GM18867 (cell line): ENCODE results near the gene CRACDL.

Experiments
- ATAC-seq: cut with Tn5 transposase; IDR thresholded peaks from one replicate; pipeline ENCODE4 v1.9.1; 2021; ENCODE audit warnings: mild to moderate bottlenecking, moderate library complexity; ENCODE audit not compliant: unreplicated experiment

The CRACDL gene

DNA sequence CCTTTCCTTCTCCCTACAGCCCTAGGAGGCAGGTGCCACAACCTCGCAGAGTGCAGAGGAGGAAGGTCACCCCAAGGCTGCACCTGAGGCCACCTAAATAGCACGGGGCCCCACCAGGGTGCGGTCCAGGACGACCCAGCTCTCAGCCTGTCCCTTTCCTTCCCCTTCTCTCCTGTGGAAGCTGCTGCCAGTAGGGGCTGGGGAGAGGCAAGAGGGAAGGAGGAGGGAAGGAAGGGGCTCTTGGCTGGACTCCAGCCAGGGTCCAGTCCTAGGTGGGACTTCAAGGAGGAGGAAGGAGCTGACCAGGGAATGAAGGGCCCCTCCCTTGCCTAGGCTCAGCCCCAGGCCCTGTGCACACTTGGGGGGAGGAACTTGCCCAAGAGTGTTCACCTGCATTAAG, 11.1 kb downstream of the CRACDL start:
- no peak for ATAC-seq

- ATAC-seq: no peak
These were observed 11.8 kb downstream of the CRACDL start for GRCh38 chr2:98924038-98924830.

- ATAC-seq: no peak
These were observed 12.6 kb downstream of the CRACDL start for GRCh38 chr2:98923244-98923940.

DNA sequence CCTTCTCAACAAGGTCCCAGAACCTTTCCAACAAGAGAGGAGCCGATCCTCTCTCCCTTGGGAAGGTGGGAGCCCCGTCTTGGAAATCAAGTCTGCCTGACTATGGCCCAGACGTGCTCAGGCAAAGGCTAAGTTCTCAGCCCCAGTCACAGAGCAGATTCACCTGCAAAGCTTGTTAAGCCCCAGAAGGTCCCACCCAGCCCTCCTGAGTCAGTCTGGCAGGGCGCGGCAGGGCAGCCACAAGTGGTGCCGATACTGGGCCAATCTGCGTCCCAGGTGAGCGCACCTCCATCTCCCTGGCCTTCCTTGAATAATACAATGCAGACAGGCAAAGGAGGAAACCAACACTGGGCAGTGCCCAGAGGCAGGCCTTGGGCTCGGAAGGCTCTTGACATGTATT, 15.0 kb downstream of the CRACDL start:
- ATAC-seq: no peak

GRCh38 chr2:98917031-98917471, 19.0 kb downstream of the CRACDL start:
- ATAC-seq: no peak

GRCh38 chr2:98915751-98916358, 20.2 kb downstream of the CRACDL start:
- no peak for ATAC-seq

DNA sequence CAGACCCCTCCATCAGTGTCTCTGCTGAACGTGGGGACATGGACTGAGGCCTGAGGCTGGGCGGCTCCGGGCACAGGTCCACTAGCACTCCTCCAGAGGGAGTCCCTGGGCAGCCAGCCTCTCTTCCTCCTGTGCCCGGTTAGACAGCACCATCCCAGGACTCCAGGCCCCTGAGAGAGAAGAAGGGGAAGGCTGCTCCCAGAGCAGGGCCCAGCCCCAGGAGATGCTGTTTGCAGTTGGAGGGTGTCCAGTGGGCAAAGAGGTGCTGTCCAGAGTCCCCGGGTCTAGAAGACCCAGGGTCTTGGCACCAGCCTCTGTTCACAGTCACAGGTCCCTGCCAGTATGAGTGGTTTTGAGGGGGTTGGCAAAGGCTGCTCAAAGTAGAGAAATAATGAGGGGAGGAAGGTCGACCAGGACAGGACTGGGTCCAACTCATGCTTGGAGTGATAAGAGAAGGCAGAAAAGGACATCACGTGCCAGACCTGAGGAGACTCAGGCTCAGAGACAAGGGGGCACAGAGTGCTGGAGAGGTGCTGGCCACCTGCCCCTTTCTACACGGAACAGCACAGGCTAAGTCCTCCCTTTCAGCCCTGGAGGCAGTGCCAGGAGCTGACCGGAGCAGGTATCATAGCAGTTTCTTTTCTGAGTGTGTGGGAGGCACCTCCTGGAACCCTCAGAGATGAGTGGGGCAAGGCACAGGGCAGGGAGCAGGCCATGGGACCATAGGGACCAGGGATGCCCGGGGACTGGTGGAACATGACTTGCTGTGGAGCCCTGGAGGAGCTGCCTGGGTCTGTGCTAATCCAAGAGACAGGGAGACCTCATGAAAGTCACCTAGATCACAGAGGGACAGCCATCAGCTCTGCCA, 21.1 kb downstream of the CRACDL start:
- no peak for ATAC-seq

- ATAC-seq: no peak
These were observed 21.9 kb downstream of the CRACDL start for GRCh38 chr2:98913916-98914712.

- ATAC-seq: no peak
These were observed 22.8 kb downstream of the CRACDL start for GRCh38 chr2:98912957-98913915.

- ATAC-seq: no peak
These were observed 23.7 kb downstream of the CRACDL start for GRCh38 chr2:98912221-98912851.

DNA sequence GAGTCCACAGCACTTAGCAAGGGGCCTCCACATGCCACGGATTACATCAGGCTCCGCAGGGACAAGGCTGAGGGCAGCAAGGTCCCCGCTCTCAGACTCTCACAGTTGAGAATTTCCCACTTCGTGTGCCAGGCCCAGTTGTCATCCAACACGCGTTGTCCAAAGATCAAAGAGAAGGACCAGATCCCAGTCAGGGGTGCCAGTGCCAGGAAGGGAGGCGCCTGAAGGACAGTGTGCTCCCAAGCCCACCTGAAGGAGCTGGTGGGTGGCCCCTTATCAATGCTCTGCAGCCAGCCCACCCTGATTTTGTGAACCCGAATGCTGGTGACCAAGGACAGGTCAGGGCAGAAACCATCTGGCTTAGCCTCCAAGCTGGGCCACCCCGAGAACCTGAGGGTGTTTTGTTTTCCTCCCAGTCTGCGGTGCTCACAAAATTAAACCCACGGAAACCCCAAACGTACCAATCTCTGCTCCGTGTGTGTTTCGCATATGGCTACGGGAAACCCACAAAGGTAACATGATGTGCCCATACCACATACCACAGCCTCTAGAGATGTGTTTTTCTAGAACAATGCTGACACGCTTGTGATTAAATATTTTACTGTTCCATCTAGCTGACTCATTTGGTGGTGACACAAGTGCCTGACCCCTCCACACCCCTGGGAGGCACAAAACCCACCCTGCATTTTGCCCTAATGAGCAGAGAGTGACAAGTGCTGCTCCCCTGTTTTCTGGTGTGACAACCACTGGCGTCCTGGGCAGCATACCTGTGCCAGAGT, 24.5 kb downstream of the CRACDL start:
- ATAC-seq: no peak

DNA sequence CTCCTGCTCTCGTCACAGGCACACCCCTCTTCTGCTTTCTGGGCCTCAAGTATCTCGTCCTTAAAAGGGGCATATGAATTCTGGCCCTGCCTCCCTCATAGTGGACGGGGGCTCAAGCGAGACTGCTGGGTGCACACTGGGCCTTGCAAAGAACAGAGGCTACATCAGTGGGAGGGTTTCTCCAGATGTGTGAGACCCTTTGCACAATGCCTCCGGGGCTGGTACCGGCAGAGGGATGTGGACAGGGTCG, 25.0 kb downstream of the CRACDL start:
- ATAC-seq: no peak

DNA sequence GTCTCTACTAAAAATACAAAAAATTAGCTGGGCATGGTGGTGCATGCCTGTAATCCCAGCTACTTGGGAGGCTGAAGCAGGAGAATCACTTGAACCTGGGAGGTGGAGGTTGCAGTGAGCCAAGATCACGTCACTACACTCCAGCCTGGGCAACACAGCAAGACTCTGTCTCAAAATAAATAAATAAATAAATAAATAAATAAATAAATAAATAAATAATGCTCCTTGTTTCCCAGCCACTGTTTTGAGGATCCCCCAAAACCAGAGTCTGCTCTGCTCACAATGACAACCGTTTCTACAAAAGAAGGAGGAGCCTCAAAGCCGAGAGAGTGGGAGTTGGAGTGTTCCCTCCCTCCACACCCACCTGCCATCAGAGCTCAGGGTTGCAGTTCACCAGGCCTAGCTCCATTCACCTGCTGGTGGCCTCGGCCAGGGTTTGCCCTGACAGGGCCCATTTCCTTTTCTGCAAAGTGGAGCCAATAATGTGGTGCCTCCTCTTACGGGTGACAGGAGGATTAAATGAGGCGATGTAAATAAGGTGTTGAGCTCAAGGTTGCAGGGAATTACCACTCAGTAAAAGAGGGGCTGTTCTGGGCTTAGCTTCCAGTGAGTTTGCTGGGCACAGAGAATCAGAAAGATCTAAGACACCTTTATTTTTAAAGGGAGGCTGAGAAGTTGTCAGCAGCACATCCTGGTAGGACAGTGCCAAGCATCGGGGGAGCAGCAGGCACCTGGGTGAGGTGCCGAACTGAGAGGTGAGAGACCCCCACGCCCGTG, 25.5 kb downstream of the CRACDL start:
- ATAC-seq: no peak

- ATAC-seq: no peak
These were observed 26.5 kb downstream of the CRACDL start for GRCh38 chr2:98909317-98910211.

DNA sequence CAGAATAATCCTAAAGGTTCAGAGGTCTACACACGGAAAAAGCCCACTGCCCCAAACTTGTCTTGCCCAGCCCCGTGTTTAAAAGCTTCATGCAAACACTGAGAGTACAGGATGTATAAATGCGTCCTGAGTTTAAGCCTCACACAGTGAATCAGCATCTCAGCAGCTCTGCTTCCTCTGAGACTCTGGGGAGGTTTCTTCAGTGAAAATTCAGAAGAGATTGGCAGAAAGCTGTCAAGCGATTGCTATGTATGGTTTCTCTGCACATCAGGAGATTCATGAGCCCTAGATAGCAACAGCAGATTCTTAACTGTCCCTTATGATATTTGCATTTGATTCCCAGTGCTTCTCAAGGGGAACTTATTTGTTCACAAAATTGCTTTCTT, 27.1 kb downstream of the CRACDL start:
- no peak for ATAC-seq
